ENCODE data around the gene CD7.
A peak's percentile ranks its signal among the peaks of the same experiment; 100 is the strongest.

CD7 gene

GRCh38 chr17:82273327-82274133 lies 43.9 kb downstream of the CD7 start, which contains the start of gene CSNK1D:
Gene CSNK1D, minus strand, starts transcription at chr17:82273700. Its CDS starts 319 bp downstream, at chr17:82273381.
- H3K27me3 ChIP-seq, result no peaks in the 10 kb centered on the region
- H3K4me3 ChIP-seq, result peak within 1 kb of the TSS; percentile 97 to 99
- peaks cover 0 to 57% (median 40%) of the 10 kb centered on the region in 4 donors for H3K4me1 ChIP-seq
- peak; percentile 89 to 95 for DNase-seq
- peaks cover 0 to 42% (median 13%) of the 10 kb centered on the region in 3 donors for H3K36me3 ChIP-seq
- H3K27ac ChIP-seq, result peak within 1 kb of the TSS; percentile 98 to 99
- intact Hi-C loops (cut with DNase I; ENCODE audit: low total_unique reads), result no loop called here
- no peaks in the 10 kb centered on the region for H3K9me3 ChIP-seq
- TF ChIP-seq CTCF (IDR thresholded peaks at IDR 0.05), result no peak

- no peak for TF ChIP-seq CTCF (IDR thresholded peaks at IDR 0.05)
- DNase-seq, result peak; percentile 31 to 76
- intact Hi-C loops (cut with DNase I; ENCODE audit: low total_unique reads), result no loop called here
- peak overlapping the region; percentile 97 to 99 for H3K4me3 ChIP-seq
- H3K27ac ChIP-seq, result peak overlapping the region; percentile 98 to 99
- peaks cover 4 to 65% (median 48%) of the 10 kb centered on the region in 4 donors for H3K4me1 ChIP-seq
- peaks cover 0 to 37% (median 13%) of the 10 kb centered on the region in 3 donors for H3K36me3 ChIP-seq
- no peaks in the 10 kb centered on the region for H3K27me3 ChIP-seq
- H3K9me3 ChIP-seq, result no peaks in the 10 kb centered on the region
Measured at GRCh38 chr17:82272495-82273326, 44.7 kb downstream of the CD7 start.

- Histone ChIP-seq H3K27me3 (no peaks in the 10 kb centered on the region), H3K4me3 (no peak overlapping the region), H3K4me1 (peaks cover 4 to 78% (median 61%) of the 10 kb centered on the region in 4 donors), H3K27ac (peak overlapping the region in 1 of 2 donors; percentile 99), H3K36me3 (peaks cover 0 to 31% (median 14%) of the 10 kb centered on the region in 3 donors), H3K9me3 (no peaks in the 10 kb centered on the region)
- intact Hi-C loops (cut with DNase I; ENCODE audit: low total_unique reads), result no loop called here
- no peak for TF ChIP-seq CTCF (IDR thresholded peaks at IDR 0.05)
- no peak for DNase-seq
Measured at GRCh38 chr17:82271401-82271800, 46.0 kb downstream of the CD7 start.

- no peak for TF ChIP-seq CTCF (IDR thresholded peaks at IDR 0.05)
- DNase-seq, result no peak
- Histone ChIP-seq H3K4me1 (peaks cover 4 to 83% (median 68%) of the 10 kb centered on the region in 4 donors), H3K36me3 (peaks cover 1 to 36% (median 21%) of the 10 kb centered on the region in 3 donors), H3K9me3 (no peaks in the 10 kb centered on the region), H3K27me3 (no peaks in the 10 kb centered on the region), H3K27ac (peak overlapping the region in 1 of 2 donors; percentile 22), H3K4me3 (no peak overlapping the region)
- intact Hi-C loops (cut with DNase I; ENCODE audit: low total_unique reads), result no loop called here
Measured at GRCh38 chr17:82270651-82271050, 46.8 kb downstream of the CD7 start.

- no peaks in the 10 kb centered on the region for H3K9me3 ChIP-seq
- TF ChIP-seq CTCF (IDR thresholded peaks at IDR 0.05), result no peak
- H3K4me3 ChIP-seq, result no peak overlapping the region
- H3K36me3 ChIP-seq, result peaks cover 6 to 43% (median 28%) of the 10 kb centered on the region in 3 donors
- DNase-seq, result no peak
- peak overlapping the region; percentile 23 to 79 for H3K27ac ChIP-seq
- peaks cover 4 to 82% (median 69%) of the 10 kb centered on the region in 4 donors for H3K4me1 ChIP-seq
- H3K27me3 ChIP-seq, result no peaks in the 10 kb centered on the region
- intact Hi-C loops (cut with DNase I; ENCODE audit: low total_unique reads), result no loop called here
Measured at GRCh38 chr17:82269882-82270500, 47.4 kb downstream of the CD7 start.
